ENCODE measurements around the gene UBE2F.

UBE2F gene

GRCh38 chr2:237929979-237930378 lies 36.8 kb upstream of the UBE2F start:
- no peak for TF ChIP-seq NFIC (IDR thresholded peaks at IDR 0.05)
- no peak for TF ChIP-seq MAX (IDR thresholded peaks at IDR 0.05)
- no peak for TF ChIP-seq ZBTB7A (IDR thresholded peaks at IDR 0.05; ENCODE audit: low read depth)
- no peak for TF ChIP-seq FOXM1 (IDR thresholded peaks at IDR 0.05; ENCODE audit: borderline replicate concordance, low read depth)
- TF ChIP-seq CEBPB (IDR thresholded peaks at IDR 0.05) = no peak
- TF ChIP-seq TAF1 (IDR thresholded peaks at IDR 0.05; ENCODE audit: low read depth) = no peak
- no peak for TF ChIP-seq USF1 (IDR thresholded peaks at IDR 0.05)

GRCh38 chr2:237931205-237931721 lies 35.6 kb upstream of the UBE2F start:
- no peak for TF ChIP-seq REST (IDR thresholded peaks at IDR 0.05; ENCODE audit: low read depth)

- TF ChIP-seq TAF1 (IDR thresholded peaks at IDR 0.05; ENCODE audit: low read depth) (no peak), CEBPB (IDR thresholded peaks at IDR 0.05) (no peak), FOXM1 (IDR thresholded peaks at IDR 0.05; ENCODE audit: borderline replicate concordance, low read depth) (no peak), YY1 (IDR thresholded peaks at IDR 0.05; ENCODE audit: low read depth) (no peak), NFIC (IDR thresholded peaks at IDR 0.05) (no peak), RAD21 (IDR thresholded peaks at IDR 0.05; ENCODE audit: low read depth) (no peak), MAX (IDR thresholded peaks at IDR 0.05) (no peak), TEAD4 (IDR thresholded peaks at IDR 0.05) (no peak), EP300 (IDR thresholded peaks at IDR 0.05; ENCODE audit: borderline replicate concordance) (no peak), REST (IDR thresholded peaks at IDR 0.05; ENCODE audit: low read depth) (no peak), CREB1 (IDR thresholded peaks at IDR 0.05; ENCODE audit: low read depth) (no peak), TCF12 (IDR thresholded peaks at IDR 0.05; ENCODE audit: low read depth) (no peak), EGR1 (IDR thresholded peaks at IDR 0.05) (no peak), USF1 (IDR thresholded peaks at IDR 0.05) (no peak)
Measured at GRCh38 chr2:237932731-237933131, 34.1 kb upstream of the UBE2F start.

GRCh38 chr2:237934186-237934585 lies 32.6 kb upstream of the UBE2F start:
- no peak for TF ChIP-seq USF1 (IDR thresholded peaks at IDR 0.05)
- TF ChIP-seq REST (IDR thresholded peaks at IDR 0.05; ENCODE audit: low read depth) = no peak
- TF ChIP-seq TCF12 (IDR thresholded peaks at IDR 0.05; ENCODE audit: low read depth) = no peak
- no peak for TF ChIP-seq MAX (IDR thresholded peaks at IDR 0.05)
- TF ChIP-seq TAF1 (IDR thresholded peaks at IDR 0.05; ENCODE audit: low read depth) = no peak
- TF ChIP-seq NFIC (IDR thresholded peaks at IDR 0.05) = no peak
- no peak for TF ChIP-seq EP300 (IDR thresholded peaks at IDR 0.05; ENCODE audit: borderline replicate concordance)
- no peak for TF ChIP-seq CREB1 (IDR thresholded peaks at IDR 0.05; ENCODE audit: low read depth)
- TF ChIP-seq EGR1 (IDR thresholded peaks at IDR 0.05) = no peak
- no peak for TF ChIP-seq TEAD4 (IDR thresholded peaks at IDR 0.05)
- no peak for TF ChIP-seq CEBPB (IDR thresholded peaks at IDR 0.05)
- TF ChIP-seq ZBTB7A (IDR thresholded peaks at IDR 0.05; ENCODE audit: low read depth) = no peak
- no peak for TF ChIP-seq YY1 (IDR thresholded peaks at IDR 0.05; ENCODE audit: low read depth)
- TF ChIP-seq RAD21 (IDR thresholded peaks at IDR 0.05; ENCODE audit: low read depth) = no peak

Measured in Ishikawa (cell line).